Osteocyte (in vitro differentiated cells): ENCODE results near the gene MARF1. TPM values are rescaled to one million over a fixed set of nuclear protein-coding genes. Genes with fewer than 3 reads are reported as not detected.
"Not testable (repeated sequence)": the region's sequence is repeated elsewhere in the genome, so short reads cannot be mapped to it uniquely, and the experiment has no call there.

Experiments
- DNase-seq: peaks from one replicate; pipeline ENCODE4 v3.0.0; 2021; ENCODE audit warnings: mixed read lengths; ENCODE audit not compliant: unreplicated experiment; ENCODE audit errors: extremely low spot score
- H3K27ac Mint-ChIP-seq: one replicate; pipeline ENCODE4 v1.8.0; 2021; ENCODE audit warnings: mild to moderate bottlenecking, mixed read lengths; ENCODE audit not compliant: unreplicated experiment
- H3K27me3 Mint-ChIP-seq: one replicate; pipeline ENCODE4 v1.8.0; 2021; ENCODE audit warnings: mixed read lengths; ENCODE audit not compliant: unreplicated experiment
- H3K36me3 Mint-ChIP-seq: one replicate; pipeline ENCODE4 v1.8.0; 2021; ENCODE audit warnings: mixed read lengths; ENCODE audit not compliant: unreplicated experiment
- H3K4me1 Mint-ChIP-seq: one replicate; pipeline ENCODE4 v1.8.0; 2021; ENCODE audit warnings: mixed read lengths; ENCODE audit not compliant: unreplicated experiment
- H3K4me3 Mint-ChIP-seq: one replicate; pipeline ENCODE4 v1.8.0; 2021; ENCODE audit warnings: mild to moderate bottlenecking, moderate library complexity, mixed read lengths; ENCODE audit not compliant: unreplicated experiment
- H3K9me3 Mint-ChIP-seq: one replicate; pipeline ENCODE4 v1.8.0; 2021; ENCODE audit warnings: mixed read lengths; ENCODE audit not compliant: unreplicated experiment
- CTCF ChIP-seq: fragments of 200-600 bp; sonication (generic); IDR thresholded peaks from 2 replicates; pipeline ENCODE4 v1.5.0; 2021; ENCODE audit warnings: antibody characterized with exemption, mild to moderate bottlenecking, moderate library complexity
- total RNA-seq: library from RNA; stranded (reverse); gene quantifications from 2 replicates; pipeline ENCODE4 v1.2.1, GENCODE V29; 2021

MARF1 gene
- total RNA-seq, 1 donor from 2014 or later: 83.0 TPM

DNA sequence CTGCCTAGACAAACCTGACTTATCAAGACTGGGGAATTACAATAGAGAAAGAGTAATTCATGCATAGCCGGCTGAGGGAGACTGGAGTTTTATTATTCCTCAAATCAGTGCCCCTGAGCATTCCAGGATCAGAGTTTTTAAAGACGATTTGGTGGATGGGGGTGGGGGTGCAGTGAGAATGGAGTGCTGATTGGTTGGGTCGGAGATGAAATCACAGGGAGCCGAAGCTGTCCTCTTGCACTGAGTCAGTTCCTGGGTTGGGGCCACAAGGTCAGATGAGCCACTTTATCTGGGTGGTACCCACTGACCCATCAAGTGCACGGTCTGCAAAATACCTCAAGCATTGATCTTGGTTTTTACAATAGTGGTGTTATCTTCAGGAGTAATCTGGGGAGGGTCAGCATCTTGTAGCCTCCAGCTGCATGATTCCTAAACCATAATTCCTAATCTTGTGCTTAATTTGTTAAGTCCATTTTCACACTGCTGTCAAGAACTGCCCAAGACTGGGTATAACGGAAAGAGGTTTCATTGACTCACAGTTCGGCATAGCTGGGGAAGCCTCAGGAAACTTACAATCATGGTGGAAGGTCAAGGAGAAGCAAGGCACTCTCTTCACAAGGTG, 69.6 kb downstream of the MARF1 start:
- Mint-ChIP-seq H3K27me3 (no peaks in the 10 kb centered on the region), H3K4me1 (peaks cover 7% of the 10 kb centered on the region), H3K27ac (no peak overlapping the region), H3K4me3 (no peak overlapping the region), H3K9me3 (no peaks in the 10 kb centered on the region), H3K36me3 (peaks cover 29% of the 10 kb centered on the region)
- TF ChIP-seq CTCF: no peak
- no peak for DNase-seq

GRCh38 chr16:15572329-15573001, 70.5 kb downstream of the MARF1 start:
- H3K9me3 Mint-ChIP-seq: no peaks in the 10 kb centered on the region
- peaks cover 24% of the 10 kb centered on the region for H3K36me3 Mint-ChIP-seq
- TF ChIP-seq CTCF: no peak
- DNase-seq: no peak
- H3K27me3 Mint-ChIP-seq: no peaks in the 10 kb centered on the region
- H3K27ac Mint-ChIP-seq: no peak overlapping the region
- H3K4me1 Mint-ChIP-seq: peaks cover 7% of the 10 kb centered on the region
- H3K4me3 Mint-ChIP-seq: no peak overlapping the region

GRCh38 chr16:15571557-15571956, 71.4 kb downstream of the MARF1 start:
- no peak for DNase-seq
- no peak for TF ChIP-seq CTCF
- no peak overlapping the region for H3K27ac Mint-ChIP-seq
- H3K4me1 Mint-ChIP-seq: peaks cover 7% of the 10 kb centered on the region
- H3K9me3 Mint-ChIP-seq: no peaks in the 10 kb centered on the region
- H3K36me3 Mint-ChIP-seq: peaks cover 20% of the 10 kb centered on the region
- H3K27me3 Mint-ChIP-seq: no peaks in the 10 kb centered on the region
- H3K4me3 Mint-ChIP-seq: no peak overlapping the region

DNA sequence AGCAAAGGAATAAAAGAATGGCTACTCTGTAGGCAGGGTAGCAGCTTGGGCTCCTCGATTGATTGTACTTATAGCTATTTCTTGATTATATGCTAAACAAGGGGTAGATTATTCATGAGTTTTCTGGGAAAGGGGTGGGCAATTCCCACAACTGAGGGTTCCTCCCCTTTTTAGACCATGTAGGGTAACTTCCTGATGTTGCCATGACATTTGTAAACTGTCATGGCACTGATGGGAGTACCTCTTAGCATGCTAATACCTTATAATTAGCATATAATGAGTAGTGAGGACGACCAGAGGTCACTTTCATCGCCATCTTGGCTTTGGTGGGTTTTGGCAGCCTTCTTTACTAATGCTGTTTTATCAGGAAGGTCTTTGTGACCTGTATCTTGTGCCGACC, 72.3 kb downstream of the MARF1 start:
- not testable (repeated sequence) for H3K4me1 Mint-ChIP-seq, DNase-seq, H3K27ac Mint-ChIP-seq, H3K9me3 Mint-ChIP-seq, H3K4me3 Mint-ChIP-seq, H3K27me3 Mint-ChIP-seq
- H3K36me3 Mint-ChIP-seq: peaks cover 20% of the 10 kb centered on the region

DNA sequence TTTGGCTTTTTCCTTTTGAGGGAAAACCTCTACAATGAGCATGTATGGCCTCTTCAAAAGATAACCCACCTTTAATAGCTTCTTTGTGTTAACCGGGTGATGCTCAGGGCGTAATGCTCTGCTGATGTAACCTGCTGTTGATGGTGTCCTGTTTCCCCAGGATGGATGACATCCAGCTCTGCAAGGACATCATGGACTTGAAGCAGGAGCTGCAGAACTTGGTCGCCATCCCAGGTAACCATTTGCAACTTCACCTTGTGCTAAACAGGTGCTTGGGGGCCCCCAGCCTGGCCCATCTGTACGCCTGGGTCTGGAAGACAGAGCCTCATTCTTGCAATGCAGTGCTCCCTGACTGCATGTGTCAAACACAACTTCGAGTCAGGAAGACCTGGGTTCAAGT, 75.1 kb downstream of the MARF1 start:
- no peak for DNase-seq
- peaks cover 16% of the 10 kb centered on the region for H3K36me3 Mint-ChIP-seq
- no peak for TF ChIP-seq CTCF
- no peaks in the 10 kb centered on the region for H3K9me3 Mint-ChIP-seq
- no peak overlapping the region for H3K27ac Mint-ChIP-seq
- H3K27me3 Mint-ChIP-seq: no peaks in the 10 kb centered on the region
- peaks cover 3% of the 10 kb centered on the region for H3K4me1 Mint-ChIP-seq
- no peak overlapping the region for H3K4me3 Mint-ChIP-seq
